Kidney (tissue), 14 donors: ENCODE measurements around the gene KREMEN1. TPM values are rescaled to one million over a fixed set of nuclear protein-coding genes. Genes with fewer than 3 reads are reported as not detected.

Experiments used
- DNase-seq, 5 donors: peaks; one replicate each; pipeline ENCODE4 v3.0.0-alpha.2; 2013 to 2020
- FAIRE-seq: peaks from 2 replicates; lab custom pipeline; 2012; peaks lifted over from hg19 to GRCh38; lab: Jason Lieb, UNC
- H3K27ac ChIP-seq, 2 donors: one replicate each; pipeline ENCODE4 v1.7.0; 2013; ENCODE audit warnings: low read depth in 2 of 2, low read length in 2 of 2, inconsistent platforms in 1 of 2
- H3K27me3 ChIP-seq: one replicate; pipeline ENCODE4 v1.7.1; 2013; ENCODE audit warnings: low read length, inconsistent platforms; ENCODE audit not compliant: control insufficient read depth, insufficient read depth
- H3K36me3 ChIP-seq, 3 donors: one replicate each; pipeline versions ENCODE4 v1.7.0 to v1.7.1; 2013; ENCODE audit warnings: low read length in 3 of 3, control low read depth in 1 of 3, inconsistent platforms in 1 of 3; ENCODE audit not compliant: insufficient read depth in 3 of 3, control insufficient read depth in 2 of 3
- H3K4me1 ChIP-seq, 3 donors: one replicate each; pipeline versions ENCODE4 v1.7.0 to v1.7.1; 2013; ENCODE audit warnings: low read length in 3 of 3, inconsistent platforms in 1 of 3, low read depth in 1 of 3; ENCODE audit not compliant: control insufficient read depth in 2 of 3, insufficient read depth in 2 of 3
- H3K4me3 ChIP-seq, 3 donors: one replicate each; pipeline versions ENCODE4 v1.7.0 to v1.8.1; 2013; ENCODE audit warnings: low read length in 3 of 3, control low read depth in 1 of 3, inconsistent platforms in 1 of 3
- H3K9ac ChIP-seq, 3 donors: one replicate each; pipeline versions ENCODE4 v1.7.0 to v1.7.1; 2013; ENCODE audit warnings: low read length in 3 of 3, control low read depth in 1 of 3, inconsistent platforms in 1 of 3
- H3K9me3 ChIP-seq, 3 donors: one replicate each; pipeline versions ENCODE4 v1.7.0 to v1.7.1; 2013; ENCODE audit warnings: low read length in 3 of 3, control low read depth in 1 of 3, inconsistent platforms in 1 of 3; ENCODE audit not compliant: control insufficient read depth in 2 of 3, insufficient read depth in 1 of 3
- intact Hi-C: fragments of 100-400 bp; cut with DNase I; formaldehyde crosslinking; loops from one replicate; pipeline ENCODE4 v1.11.1; 2022
- polyA plus RNA-seq: library from polyadenylated mRNA; stranded (reverse); fragments of 350-450 nt; fragmentation: Illumina TruSeq; extraction: RNeasy Lipid Tissue Mini Kit (QIAGEN cat#74804); gene quantifications from one replicate; pipeline ENCODE4 v1.2.3, GENCODE V29; 2014; ENCODE audit warnings: low read depth, low replicate concordance; ENCODE audit not compliant: insufficient read depth
- total RNA-seq: library from RNA; stranded (reverse); fragmentation: NEBNext Ultra II Directional; extraction: Animal tissue kit (Norgen Biotek cat#: 25700); gene quantifications from one replicate; pipeline ENCODE4 v1.2.1, GENCODE V29; 2021
- TF ChIP-seq, protein P1 (sequence below): IDR thresholded peaks from 3 replicates; pipeline ENCODE4 v1.5.1; 2012; ENCODE audit warnings: mild to moderate bottlenecking, moderate library complexity, borderline replicate concordance; ENCODE audit not compliant: insufficient read depth; ENCODE audit errors: extremely low read depth
- donor health status: control.
- donor health status: control.
- donor health status: control.
- donor health status: control.
- donor health status: control.
- donor health status: DM: yes; HTN: yes; CAD: no.
- donor health status: Normal renal cell carcinoma (clear cell type).

KREMEN1 gene
- total and polyA plus RNA-seq, 2 donors from 2014 or later = 9.3 to 16.2 TPM

DNA sequence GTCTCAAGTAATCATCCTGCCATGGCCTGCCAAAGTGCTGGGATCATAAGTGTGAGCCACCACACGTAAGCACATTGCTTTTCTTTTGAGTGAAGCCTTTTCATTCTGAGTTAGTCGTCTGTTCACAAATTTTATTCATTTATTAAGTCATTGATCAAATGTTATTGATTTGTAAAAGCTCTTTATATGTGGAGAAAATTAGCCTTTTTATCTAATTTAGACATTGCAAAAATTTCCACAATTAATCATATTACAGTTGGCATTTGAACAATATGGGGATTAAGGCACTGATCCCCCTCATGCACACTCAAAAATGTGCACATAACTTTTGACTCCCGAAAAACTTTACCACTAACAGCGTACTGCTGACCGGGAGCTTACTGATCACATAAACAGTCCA is 125.4 kb downstream of the KREMEN1 start:
- Histone ChIP-seq H3K4me3 (no peak overlapping the region), H3K4me1 (peaks cover 0 to 16% (median 8%) of the 10 kb centered on the region in 3 donors), H3K27me3 (no peaks in the 10 kb centered on the region), H3K27ac (no peak overlapping the region), H3K36me3 (no peaks in the 10 kb centered on the region), H3K9me3 (no peaks in the 10 kb centered on the region), H3K9ac (no peak overlapping the region)
- intact Hi-C loops = no loop called here
- no peak for FAIRE-seq
- DNase-seq = no peak
- TF ChIP-seq, protein P1, sequence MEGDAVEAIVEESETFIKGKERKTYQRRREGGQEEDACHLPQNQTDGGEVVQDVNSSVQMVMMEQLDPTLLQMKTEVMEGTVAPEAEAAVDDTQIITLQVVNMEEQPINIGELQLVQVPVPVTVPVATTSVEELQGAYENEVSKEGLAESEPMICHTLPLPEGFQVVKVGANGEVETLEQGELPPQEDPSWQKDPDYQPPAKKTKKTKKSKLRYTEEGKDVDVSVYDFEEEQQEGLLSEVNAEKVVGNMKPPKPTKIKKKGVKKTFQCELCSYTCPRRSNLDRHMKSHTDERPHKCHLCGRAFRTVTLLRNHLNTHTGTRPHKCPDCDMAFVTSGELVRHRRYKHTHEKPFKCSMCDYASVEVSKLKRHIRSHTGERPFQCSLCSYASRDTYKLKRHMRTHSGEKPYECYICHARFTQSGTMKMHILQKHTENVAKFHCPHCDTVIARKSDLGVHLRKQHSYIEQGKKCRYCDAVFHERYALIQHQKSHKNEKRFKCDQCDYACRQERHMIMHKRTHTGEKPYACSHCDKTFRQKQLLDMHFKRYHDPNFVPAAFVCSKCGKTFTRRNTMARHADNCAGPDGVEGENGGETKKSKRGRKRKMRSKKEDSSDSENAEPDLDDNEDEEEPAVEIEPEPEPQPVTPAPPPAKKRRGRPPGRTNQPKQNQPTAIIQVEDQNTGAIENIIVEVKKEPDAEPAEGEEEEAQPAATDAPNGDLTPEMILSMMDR = no peak

GRCh38 chr22:29199702-29200400 is 127.0 kb downstream of the KREMEN1 start:
- Histone ChIP-seq H3K9ac (no peak overlapping the region), H3K4me1 (peaks cover 0 to 26% (median 8%) of the 10 kb centered on the region in 3 donors), H3K36me3 (no peaks in the 10 kb centered on the region), H3K27me3 (no peaks in the 10 kb centered on the region), H3K4me3 (no peak overlapping the region), H3K9me3 (no peaks in the 10 kb centered on the region), H3K27ac (no peak overlapping the region)
- DNase-seq (peak in 2 of 5 donors; percentile 13 to 39), FAIRE-seq (no peak)
- TF ChIP-seq, protein P1 = no peak
- intact Hi-C loops = no loop called here

DNA sequence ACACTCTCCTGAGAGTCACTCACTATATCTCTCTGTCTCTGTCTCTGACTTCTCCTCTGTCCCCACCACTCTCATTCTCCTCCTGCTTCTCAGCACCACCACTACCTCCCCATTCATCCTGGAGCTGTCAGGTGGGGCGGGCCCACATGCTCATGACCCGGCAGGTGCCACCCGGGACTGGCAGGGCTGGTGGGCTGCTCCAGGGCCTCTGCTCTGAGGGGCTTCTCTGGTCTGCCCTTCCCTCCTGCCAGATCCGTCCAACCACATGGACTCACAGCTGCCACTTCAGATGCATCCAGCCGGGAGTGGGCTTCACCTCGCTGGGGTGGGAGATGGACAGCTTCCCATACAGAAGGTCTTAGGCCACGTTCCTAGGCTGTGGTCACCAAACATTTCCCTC is 128.1 kb downstream of the KREMEN1 start:
- Histone ChIP-seq H3K9me3 (no peaks in the 10 kb centered on the region), H3K4me3 (no peak overlapping the region), H3K4me1 (peaks cover 0 to 27% (median 5%) of the 10 kb centered on the region in 3 donors), H3K27ac (no peak overlapping the region), H3K9ac (no peak overlapping the region), H3K27me3 (no peaks in the 10 kb centered on the region), H3K36me3 (no peaks in the 10 kb centered on the region)
- DNase-seq (no peak), FAIRE-seq (no peak)
- intact Hi-C loops = no loop called here
- TF ChIP-seq, protein P1 = no peak
